CD1c-positive myeloid dendritic cell (primary cell): ENCODE data around the gene RIPPLY3.

Experiments
- DNase-seq: peaks from one replicate; pipeline ENCODE4 v3.0.0-alpha.2; 2016; ENCODE audit errors: extremely low spot score

The RIPPLY3 gene

GRCh38 chr21:37006486-37007291 is at the start of gene RIPPLY3:
RIPPLY3 (plus strand) TSS chr21:37006702; CDS start chr21:37006773, 71 bp downstream.
- DNase-seq = no peak

GRCh38 chr21:36959020-36959835 is 47.3 kb upstream of the RIPPLY3 start:
- DNase-seq = no peak

- no peak for DNase-seq
These were observed 45.7 kb upstream of the RIPPLY3 start for GRCh38 chr21:36960676-36961284.

GRCh38 chr21:36962098-36962780 is 44.3 kb upstream of the RIPPLY3 start:
- no peak for DNase-seq

GRCh38 chr21:36964398-36964797 is 42.1 kb upstream of the RIPPLY3 start:
- DNase-seq = no peak

GRCh38 chr21:36964827-36965719 is 41.4 kb upstream of the RIPPLY3 start:
- DNase-seq = no peak

- DNase-seq = no peak
These were observed 40.8 kb upstream of the RIPPLY3 start for GRCh38 chr21:36965720-36966065.

- DNase-seq = peak; percentile 68
These were observed 40.3 kb upstream of the RIPPLY3 start, which contains the start of gene HLCS for GRCh38 chr21:36966066-36966820. HLCS (minus strand) TSS chr21:36966669; CDS start chr21:36966638, 31 bp downstream.

GRCh38 chr21:36966821-36967768 is 39.4 kb upstream of the RIPPLY3 start:
- no peak for DNase-seq

- no peak for DNase-seq
These were observed 38.1 kb upstream of the RIPPLY3 start for GRCh38 chr21:36968414-36968813.

GRCh38 chr21:36968976-36969375 is 37.5 kb upstream of the RIPPLY3 start:
- no peak for DNase-seq

GRCh38 chr21:36973986-36974850 is 32.3 kb upstream of the RIPPLY3 start:
- no peak for DNase-seq

- no peak for DNase-seq
These were observed 31.7 kb upstream of the RIPPLY3 start for GRCh38 chr21:36974851-36975192.

GRCh38 chr21:36976228-36976861 is 30.2 kb upstream of the RIPPLY3 start:
- DNase-seq = no peak

- DNase-seq = peak; percentile 62
These were observed 29.4 kb upstream of the RIPPLY3 start for GRCh38 chr21:36976882-36977651.

- no peak for DNase-seq
These were observed 26.0 kb upstream of the RIPPLY3 start for GRCh38 chr21:36980280-36981048.
